ENCODE measurements around the gene SINHCAF.

- TF ChIP-seq GATA3 (IDR thresholded peaks at IDR 0.05; ENCODE audit: low read depth, low read length) (no peak), GATA2 (IDR thresholded peaks at IDR 0.05; ENCODE audit: low read depth, low read length) (no peak)
These were observed 36.3 kb upstream of the SINHCAF start for GRCh38 chr12:31362115-31362758.

All from SH-SY5Y (cell line).